AG09309 (cell line): ENCODE data around the gene PCGF2.
A peak's percentile ranks its signal among the peaks of the same experiment; 100 is the strongest.

Source experiments
- DNase-seq: peaks from one replicate; pipeline ENCODE4 v3.0.0-alpha.2; 2010; ENCODE audit warnings: low read depth
- H3K4me3 ChIP-seq: 2 replicates; pipeline ENCODE4 v1.5.1; 2011; ENCODE audit warnings: mild to moderate bottlenecking, low read depth, low read length, moderate library complexity; ENCODE audit not compliant: control insufficient read depth
- CTCF ChIP-seq: IDR thresholded peaks from 2 replicates; pipeline ENCODE4 v1.5.1; 2011; ENCODE audit warnings: mild to moderate bottlenecking, low read depth, low read length, inconsistent platforms; ENCODE audit not compliant: insufficient read depth, control insufficient read depth; ENCODE audit errors: missing control alignments

Gene PCGF2

GRCh38 chr17:38702916-38703741, 45.0 kb downstream of the PCGF2 start:
- H3K4me3 ChIP-seq = peak overlapping the region; percentile 98
- TF ChIP-seq CTCF = no peak
- DNase-seq = no peak

GRCh38 chr17:38702166-38702915, 45.8 kb downstream of the PCGF2 start:
- H3K4me3 ChIP-seq = peak overlapping the region; percentile 55
- no peak for TF ChIP-seq CTCF
- DNase-seq = peak; percentile 18

- no peak for TF ChIP-seq CTCF
- H3K4me3 ChIP-seq = peak overlapping the region; percentile 55
- no peak for DNase-seq
Measured at GRCh38 chr17:38701504-38702165, 46.5 kb downstream of the PCGF2 start.

- TF ChIP-seq CTCF = no peak
- DNase-seq = no peak
- no peak overlapping the region for H3K4me3 ChIP-seq
Measured at GRCh38 chr17:38698760-38699159, 49.4 kb downstream of the PCGF2 start.

- no peak for TF ChIP-seq CTCF
- H3K4me3 ChIP-seq = no peak overlapping the region
- DNase-seq = no peak
Measured at GRCh38 chr17:38697061-38697820, 50.9 kb downstream of the PCGF2 start.
